WTC11 (cell line): ENCODE measurements around the gene AIP. TPM values are rescaled to one million over a fixed set of nuclear protein-coding genes. Genes with fewer than 3 reads are reported as not detected.

Experiments
- ATAC-seq: fragments of 200-7000 bp; cut with Tn5 transposase; 2 replicates; pipeline ENCODE4 v1.10.0; 2021; ENCODE audit warnings: mild to moderate bottlenecking, moderate library complexity
- CTCF ChIA-PET: fragments of 300-600 bp; sonication (Branson Sonifier 250); formaldehyde crosslinking; loops from one replicate; lab custom pipeline; 2021; ENCODE audit warnings: antibody characterized with exemption; lab: Charles Lee
- POLR2A ChIA-PET: fragments of 350-600 bp; sonication (Branson Sonifier 250); formaldehyde crosslinking; loops from one replicate; lab custom pipeline; 2021; ENCODE audit warnings: antibody characterized with exemption; lab: Charles Lee
- DNase-seq: peaks from one replicate; pipeline ENCODE4 v3.0.0; 2021; ENCODE audit warnings: low spot score
- H3K27ac Mint-ChIP-seq: 2 replicates; pipeline ENCODE4 v1.8.0; 2021; ENCODE audit warnings: mixed read lengths
- H3K27me3 Mint-ChIP-seq: 2 replicates; pipeline ENCODE4 v1.8.0; 2021; ENCODE audit warnings: low read depth, mild to moderate bottlenecking, moderate library complexity, mixed read lengths
- H3K36me3 Mint-ChIP-seq: 2 replicates; pipeline ENCODE4 v1.8.0; 2021; ENCODE audit warnings: mixed read lengths
- H3K4me1 Mint-ChIP-seq: 2 replicates; pipeline ENCODE4 v1.8.0; 2022; ENCODE audit warnings: mixed read lengths
- H3K4me3 Mint-ChIP-seq: 2 replicates; pipeline ENCODE4 v1.8.0; 2021; ENCODE audit warnings: mild to moderate bottlenecking, moderate library complexity, mixed read lengths
- H3K9me3 Mint-ChIP-seq: 2 replicates; pipeline ENCODE4 v1.8.0; 2021; ENCODE audit warnings: mixed read lengths
- ERG ChIP-seq: fragments of 250-450 bp; sonication (Bioruptor Pico); IDR thresholded peaks from 2 replicates; pipeline ENCODE4 v1.8.0; 2021; ENCODE audit warnings: mild to moderate bottlenecking
- ETV6 ChIP-seq: sonication (generic); formaldehyde crosslinking; IDR thresholded peaks from 2 replicates; pipeline ENCODE4 v1.8.1; 2022; ENCODE audit warnings: mild to moderate bottlenecking, missing genetic modification reagents
- FOXK1 ChIP-seq: sonication (generic); formaldehyde crosslinking; IDR thresholded peaks from 2 replicates; pipeline ENCODE4 v1.8.0; 2022; ENCODE audit warnings: mild to moderate bottlenecking, moderate library complexity, missing genetic modification reagents
- FOXP1 ChIP-seq: sonication (generic); formaldehyde crosslinking; IDR thresholded peaks from 2 replicates; pipeline ENCODE4 v1.8.0; 2022; ENCODE audit warnings: missing genetic modification reagents, mild to moderate bottlenecking, moderate library complexity, borderline replicate concordance
- JUN ChIP-seq: sonication (generic); formaldehyde crosslinking; IDR thresholded peaks from 2 replicates; pipeline ENCODE4 v1.8.0; 2023; ENCODE audit warnings: mild to moderate bottlenecking, missing genetic modification reagents
- NR2C2 ChIP-seq: sonication (generic); formaldehyde crosslinking; IDR thresholded peaks from 2 replicates; pipeline ENCODE4 v1.8.0; 2022; ENCODE audit warnings: mild to moderate bottlenecking, missing genetic modification reagents
- RELA ChIP-seq: sonication (generic); formaldehyde crosslinking; IDR thresholded peaks from 2 replicates; pipeline ENCODE4 v1.8.1; 2022; ENCODE audit warnings: missing genetic modification reagents, mild to moderate bottlenecking, borderline replicate concordance
- ZNF263 ChIP-seq: sonication (generic); formaldehyde crosslinking; IDR thresholded peaks from 2 replicates; pipeline ENCODE4 v1.8.1; 2022; ENCODE audit warnings: low read depth, mild to moderate bottlenecking, moderate library complexity, missing genetic modification reagents
- total RNA-seq: library from RNA; stranded (reverse); gene quantifications from 3 replicates; pipeline ENCODE4 v1.2.3, GENCODE V29; 2021
- TF ChIP-seq, protein P1 (sequence below): sonication (generic); formaldehyde crosslinking; IDR thresholded peaks from 2 replicates; pipeline ENCODE4 v1.8.0; 2022; ENCODE audit warnings: mild to moderate bottlenecking, missing genetic modification reagents
- TF ChIP-seq, protein P2 (sequence below): sonication (generic); formaldehyde crosslinking; IDR thresholded peaks from 2 replicates; pipeline ENCODE4 v1.8.0; 2023; ENCODE audit warnings: mild to moderate bottlenecking, missing genetic modification reagents
- TF ChIP-seq, protein P3 (sequence below): sonication (generic); formaldehyde crosslinking; IDR thresholded peaks from 2 replicates; pipeline ENCODE4 v1.8.1; 2023; ENCODE audit warnings: mild to moderate bottlenecking, missing genetic modification reagents, moderate library complexity
- TF ChIP-seq, protein P4 (sequence below): sonication (generic); formaldehyde crosslinking; IDR thresholded peaks from 2 replicates; pipeline ENCODE4 v1.8.1; 2022; ENCODE audit warnings: mild to moderate bottlenecking, moderate library complexity, missing genetic modification reagents
- TF ChIP-seq, protein P5 (sequence below): sonication (generic); formaldehyde crosslinking; IDR thresholded peaks from 2 replicates; pipeline ENCODE4 v1.8.1; 2022; ENCODE audit warnings: low read depth, mild to moderate bottlenecking, moderate library complexity, missing genetic modification reagents, borderline replicate concordance
- TF ChIP-seq, protein P6 (sequence below): fragments of 200-600 bp; IDR thresholded peaks from 2 replicates; pipeline ENCODE4 v1.8.0; 2022; ENCODE audit warnings: antibody characterized with exemption

The AIP gene
- total RNA-seq, 1 experiment from 2014 or later = 32.8 TPM

- Mint-ChIP-seq H3K27ac (no peak overlapping the region; the same call in 1 of the 2 replicates), H3K4me3 (no peak overlapping the region), H3K36me3 (no peaks in the 10 kb centered on the region), H3K4me1 (peaks cover 16% of the 10 kb centered on the region), H3K27me3 (no peaks in the 10 kb centered on the region), H3K9me3 (no peaks in the 10 kb centered on the region)
- no peak for DNase-seq
- CTCF ChIA-PET = interaction anchor here (0.6 to 4.2 kb wide), 4 partner anchors 10 to 48 kb away, joined by 3 to 31 read pairs (median 4); partner anchors contain the start of genes PPP1CA and RPS6KB2
- TF ChIP-seq RELA (CRISPR knock-in tag) (no peak), ETV6 (CRISPR knock-in tag) (no peak), ZNF263 (CRISPR knock-in tag) (no peak), FOXP1 (CRISPR knock-in tag) (no peak), JUN (CRISPR knock-in tag) (no peak), FOXK1 (CRISPR knock-in tag) (no peak), NR2C2 (CRISPR knock-in tag) (no peak)
- TF ChIP-seq, protein P1, sequence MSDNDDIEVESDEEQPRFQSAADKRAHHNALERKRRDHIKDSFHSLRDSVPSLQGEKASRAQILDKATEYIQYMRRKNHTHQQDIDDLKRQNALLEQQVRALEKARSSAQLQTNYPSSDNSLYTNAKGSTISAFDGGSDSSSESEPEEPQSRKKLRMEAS (CRISPR knock-in tag) = no peak
- TF ChIP-seq, protein P2, sequence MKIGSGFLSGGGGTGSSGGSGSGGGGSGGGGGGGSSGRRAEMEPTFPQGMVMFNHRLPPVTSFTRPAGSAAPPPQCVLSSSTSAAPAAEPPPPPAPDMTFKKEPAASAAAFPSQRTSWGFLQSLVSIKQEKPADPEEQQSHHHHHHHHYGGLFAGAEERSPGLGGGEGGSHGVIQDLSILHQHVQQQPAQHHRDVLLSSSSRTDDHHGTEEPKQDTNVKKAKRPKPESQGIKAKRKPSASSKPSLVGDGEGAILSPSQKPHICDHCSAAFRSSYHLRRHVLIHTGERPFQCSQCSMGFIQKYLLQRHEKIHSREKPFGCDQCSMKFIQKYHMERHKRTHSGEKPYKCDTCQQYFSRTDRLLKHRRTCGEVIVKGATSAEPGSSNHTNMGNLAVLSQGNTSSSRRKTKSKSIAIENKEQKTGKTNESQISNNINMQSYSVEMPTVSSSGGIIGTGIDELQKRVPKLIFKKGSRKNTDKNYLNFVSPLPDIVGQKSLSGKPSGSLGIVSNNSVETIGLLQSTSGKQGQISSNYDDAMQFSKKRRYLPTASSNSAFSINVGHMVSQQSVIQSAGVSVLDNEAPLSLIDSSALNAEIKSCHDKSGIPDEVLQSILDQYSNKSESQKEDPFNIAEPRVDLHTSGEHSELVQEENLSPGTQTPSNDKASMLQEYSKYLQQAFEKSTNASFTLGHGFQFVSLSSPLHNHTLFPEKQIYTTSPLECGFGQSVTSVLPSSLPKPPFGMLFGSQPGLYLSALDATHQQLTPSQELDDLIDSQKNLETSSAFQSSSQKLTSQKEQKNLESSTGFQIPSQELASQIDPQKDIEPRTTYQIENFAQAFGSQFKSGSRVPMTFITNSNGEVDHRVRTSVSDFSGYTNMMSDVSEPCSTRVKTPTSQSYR (CRISPR knock-in tag) = no peak
- TF ChIP-seq, protein P3, sequence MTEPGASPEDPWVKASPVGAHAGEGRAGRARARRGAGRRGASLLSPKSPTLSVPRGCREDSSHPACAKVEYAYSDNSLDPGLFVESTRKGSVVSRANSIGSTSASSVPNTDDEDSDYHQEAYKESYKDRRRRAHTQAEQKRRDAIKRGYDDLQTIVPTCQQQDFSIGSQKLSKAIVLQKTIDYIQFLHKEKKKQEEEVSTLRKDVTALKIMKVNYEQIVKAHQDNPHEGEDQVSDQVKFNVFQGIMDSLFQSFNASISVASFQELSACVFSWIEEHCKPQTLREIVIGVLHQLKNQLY (CRISPR knock-in tag) = no peak
- TF ChIP-seq, protein P4, sequence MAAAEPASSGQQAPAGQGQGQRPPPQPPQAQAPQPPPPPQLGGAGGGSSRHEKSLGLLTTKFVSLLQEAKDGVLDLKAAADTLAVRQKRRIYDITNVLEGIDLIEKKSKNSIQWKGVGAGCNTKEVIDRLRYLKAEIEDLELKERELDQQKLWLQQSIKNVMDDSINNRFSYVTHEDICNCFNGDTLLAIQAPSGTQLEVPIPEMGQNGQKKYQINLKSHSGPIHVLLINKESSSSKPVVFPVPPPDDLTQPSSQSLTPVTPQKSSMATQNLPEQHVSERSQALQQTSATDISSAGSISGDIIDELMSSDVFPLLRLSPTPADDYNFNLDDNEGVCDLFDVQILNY (CRISPR knock-in tag) = no peak
- TF ChIP-seq, protein P5, sequence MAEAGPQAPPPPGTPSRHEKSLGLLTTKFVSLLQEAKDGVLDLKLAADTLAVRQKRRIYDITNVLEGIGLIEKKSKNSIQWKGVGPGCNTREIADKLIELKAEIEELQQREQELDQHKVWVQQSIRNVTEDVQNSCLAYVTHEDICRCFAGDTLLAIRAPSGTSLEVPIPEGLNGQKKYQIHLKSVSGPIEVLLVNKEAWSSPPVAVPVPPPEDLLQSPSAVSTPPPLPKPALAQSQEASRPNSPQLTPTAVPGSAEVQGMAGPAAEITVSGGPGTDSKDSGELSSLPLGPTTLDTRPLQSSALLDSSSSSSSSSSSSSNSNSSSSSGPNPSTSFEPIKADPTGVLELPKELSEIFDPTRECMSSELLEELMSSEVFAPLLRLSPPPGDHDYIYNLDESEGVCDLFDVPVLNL (CRISPR knock-in tag) = no peak
- TF ChIP-seq, protein P6, sequence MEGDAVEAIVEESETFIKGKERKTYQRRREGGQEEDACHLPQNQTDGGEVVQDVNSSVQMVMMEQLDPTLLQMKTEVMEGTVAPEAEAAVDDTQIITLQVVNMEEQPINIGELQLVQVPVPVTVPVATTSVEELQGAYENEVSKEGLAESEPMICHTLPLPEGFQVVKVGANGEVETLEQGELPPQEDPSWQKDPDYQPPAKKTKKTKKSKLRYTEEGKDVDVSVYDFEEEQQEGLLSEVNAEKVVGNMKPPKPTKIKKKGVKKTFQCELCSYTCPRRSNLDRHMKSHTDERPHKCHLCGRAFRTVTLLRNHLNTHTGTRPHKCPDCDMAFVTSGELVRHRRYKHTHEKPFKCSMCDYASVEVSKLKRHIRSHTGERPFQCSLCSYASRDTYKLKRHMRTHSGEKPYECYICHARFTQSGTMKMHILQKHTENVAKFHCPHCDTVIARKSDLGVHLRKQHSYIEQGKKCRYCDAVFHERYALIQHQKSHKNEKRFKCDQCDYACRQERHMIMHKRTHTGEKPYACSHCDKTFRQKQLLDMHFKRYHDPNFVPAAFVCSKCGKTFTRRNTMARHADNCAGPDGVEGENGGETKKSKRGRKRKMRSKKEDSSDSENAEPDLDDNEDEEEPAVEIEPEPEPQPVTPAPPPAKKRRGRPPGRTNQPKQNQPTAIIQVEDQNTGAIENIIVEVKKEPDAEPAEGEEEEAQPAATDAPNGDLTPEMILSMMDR = no peak
- no peak for ATAC-seq
- POLR2A ChIA-PET = interaction anchor here (0.7 to 2.2 kb wide), 5 partner anchors 31 to 47 kb away, joined by 3 to 7 read pairs (median 4); partner anchors contain the start of genes PPP1CA and RAD9A
Observed at GRCh38 chr11:67437809-67438157, 45.0 kb upstream of the AIP start.

DNA sequence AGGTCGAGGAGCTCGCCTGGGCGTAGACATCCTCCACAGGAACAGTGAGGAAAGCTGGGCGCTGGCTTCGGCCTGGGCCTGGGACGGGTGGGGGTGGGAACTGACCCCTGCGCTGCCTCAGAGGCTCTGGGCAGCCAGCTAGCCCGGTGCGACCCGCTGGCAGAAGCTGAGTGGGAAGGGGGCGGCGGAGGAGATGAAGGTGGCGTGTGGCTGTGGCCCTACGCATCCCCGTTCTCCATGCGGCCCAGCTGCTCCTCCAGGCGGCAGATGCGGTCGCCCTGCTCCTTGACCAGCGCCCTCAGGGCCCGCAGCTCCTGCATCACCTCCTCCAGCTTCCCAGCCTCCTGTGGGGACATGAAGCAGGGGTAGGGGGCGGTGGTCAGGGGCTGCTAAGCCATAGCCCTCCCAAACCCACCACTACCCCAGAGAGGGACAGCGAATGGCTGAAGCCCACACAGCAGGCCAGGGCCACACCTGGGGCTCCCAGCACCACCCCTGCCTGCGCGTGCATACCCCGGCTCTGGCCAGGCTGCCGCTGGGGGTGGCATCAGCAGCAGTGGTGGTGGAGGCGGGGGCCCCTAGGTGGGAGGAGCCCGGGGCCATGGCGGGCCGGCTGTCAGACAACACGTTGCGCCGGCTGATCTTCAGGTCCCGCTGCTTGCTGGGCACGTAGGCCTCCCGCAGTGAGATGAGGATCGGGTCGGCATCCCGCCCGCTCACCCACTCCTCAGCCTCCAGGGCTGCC is 44.5 kb upstream of the AIP start:
- POLR2A ChIA-PET = interaction anchor here (0.6 to 2.2 kb wide), 6 partner anchors 24 to 46 kb away, joined by 3 to 7 read pairs (median 4); partner anchors contain the start of genes PPP1CA and RAD9A
- no peaks in the 10 kb centered on the region for H3K27me3 Mint-ChIP-seq
- no peaks in the 10 kb centered on the region for H3K36me3 Mint-ChIP-seq
- H3K9me3 Mint-ChIP-seq = no peaks in the 10 kb centered on the region
- TF ChIP-seq ERG (no peak), ZNF263 (CRISPR knock-in tag) (0 out of 2 replicates have a peak, but pooled peaks have one; percentile 26)
- H3K4me3 Mint-ChIP-seq = no peak overlapping the region
- DNase-seq = no peak
- ATAC-seq = no peak
- H3K27ac Mint-ChIP-seq = no peak overlapping the region; the same call in 1 of the 2 replicates
- peaks cover 16% of the 10 kb centered on the region for H3K4me1 Mint-ChIP-seq
- CTCF ChIA-PET = interaction anchor here (0.6 to 4.2 kb wide), 4 partner anchors 8 to 37 kb away, joined by 3 to 31 read pairs (median 4); partner anchors contain the start of genes PPP1CA and RPS6KB2
